ENCODE results near the gene CAPN8.

DNA sequence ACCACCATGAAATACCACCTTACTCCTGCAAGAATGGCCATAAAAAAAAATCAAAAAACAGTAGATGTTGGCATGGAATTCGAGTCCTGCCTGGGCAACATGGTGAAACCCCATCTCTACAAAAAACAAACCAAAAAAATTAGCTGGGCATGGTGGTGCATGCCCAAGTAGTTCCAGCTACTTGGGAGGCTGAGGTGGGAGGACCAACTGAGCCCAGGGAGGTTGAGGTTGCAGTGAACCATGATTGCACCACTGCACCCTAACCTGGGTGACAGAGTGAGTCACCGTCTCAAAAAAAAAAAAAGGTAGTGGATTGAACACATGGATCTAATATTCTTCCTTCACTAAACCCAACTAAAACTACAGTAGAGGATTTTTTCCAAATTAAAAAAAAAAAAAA lies 146.4 kb downstream of the CAPN8 start:
- TF ChIP-seq POLR2A (IDR thresholded peaks at IDR 0.05; ENCODE audit: low read depth, low read length) (no peak), POLR2AphosphoS5 (IDR thresholded peaks at IDR 0.05; ENCODE audit: low read depth, low read length) (no peak), TAF1 (IDR thresholded peaks at IDR 0.05; ENCODE audit: low read depth, low read length) (no peak), PAX5 (IDR thresholded peaks at IDR 0.05; ENCODE audit: insufficient read depth, low read length, severe bottlenecking) (no peak)
